Skeletal muscle satellite cell (primary cell): ENCODE results near the gene TM4SF18.

Experiments
- H3K27me3 ChIP-seq: 2 replicates; pipeline ENCODE4 v1.7.0; 2013; ENCODE audit warnings: low read length; ENCODE audit not compliant: control insufficient read depth, insufficient read depth
- H3K36me3 ChIP-seq: 2 replicates; pipeline ENCODE4 v1.7.0; 2013; ENCODE audit warnings: mild to moderate bottlenecking, control low read depth, low read length; ENCODE audit not compliant: insufficient read depth
- H3K4me1 ChIP-seq: 2 replicates; pipeline ENCODE4 v1.7.0; 2013; ENCODE audit warnings: low read length; ENCODE audit not compliant: control insufficient read depth, insufficient read depth
- H3K4me2 ChIP-seq: 2 replicates; pipeline ENCODE4 v1.7.0; 2013; ENCODE audit warnings: mild to moderate bottlenecking, low read length
- H3K4me3 ChIP-seq: 2 replicates; pipeline ENCODE4 v1.7.0; 2013; ENCODE audit warnings: low read length
- H3K9ac ChIP-seq: 2 replicates; pipeline ENCODE4 v1.7.0; 2013; ENCODE audit warnings: mild to moderate bottlenecking, low read depth, low read length, moderate library complexity
- H3K9me3 ChIP-seq: replicated peaks from 2 replicates; pipeline ENCODE4 v1.7.0; 2013; ENCODE audit warnings: mild to moderate bottlenecking, control low read depth, low read length

TM4SF18 gene

GRCh38 chr3:149374793-149375500 lies 41.5 kb upstream of the TM4SF18 start:
- Histone ChIP-seq H3K4me3 (peak overlapping the region; percentile 70), H3K4me2 (peak overlapping the region; percentile 78), H3K4me1 (peaks cover 76% of the 10 kb centered on the region), H3K27me3 (no peaks in the 10 kb centered on the region), H3K9me3 (no peaks in the 10 kb centered on the region), H3K9ac (peak overlapping the region; percentile 88), H3K36me3 (peaks cover 38% of the 10 kb centered on the region)

GRCh38 chr3:149374391-149374790 lies 41.0 kb upstream of the TM4SF18 start:
- Histone ChIP-seq H3K9ac (peak overlapping the region; percentile 88), H3K4me1 (peaks cover 78% of the 10 kb centered on the region)

GRCh38 chr3:149373235-149374125 lies 40.0 kb upstream of the TM4SF18 start:
- Histone ChIP-seq H3K9ac (peak overlapping the region; percentile 56), H3K4me3 (peak overlapping the region; percentile 6), H3K4me1 (peaks cover 74% of the 10 kb centered on the region), H3K36me3 (peaks cover 51% of the 10 kb centered on the region), H3K9me3 (no peaks in the 10 kb centered on the region), H3K27me3 (no peaks in the 10 kb centered on the region), H3K4me2 (peak overlapping the region; percentile 78)

More at GRCh38 chr3:149374391-149374790, 41.0 kb upstream of the TM4SF18 start:
- no peaks in the 10 kb centered on the region for H3K9me3 ChIP-seq
- H3K4me2 ChIP-seq, result peak overlapping the region; percentile 78
- peak overlapping the region; percentile 6 for H3K4me3 ChIP-seq
- H3K27me3 ChIP-seq, result no peaks in the 10 kb centered on the region
- peaks cover 43% of the 10 kb centered on the region for H3K36me3 ChIP-seq

- H3K4me3 ChIP-seq, result no peak overlapping the region
- H3K4me1 ChIP-seq, result peaks cover 69% of the 10 kb centered on the region
- no peaks in the 10 kb centered on the region for H3K27me3 ChIP-seq
- H3K36me3 ChIP-seq, result peaks cover 51% of the 10 kb centered on the region
- peak overlapping the region; percentile 40 for H3K4me2 ChIP-seq
- no peak overlapping the region for H3K9ac ChIP-seq
- H3K9me3 ChIP-seq, result no peaks in the 10 kb centered on the region
Observed at GRCh38 chr3:149371723-149372114, 38.3 kb upstream of the TM4SF18 start.

GRCh38 chr3:149371001-149371722 lies 37.7 kb upstream of the TM4SF18 start:
- peak overlapping the region; percentile 40 for H3K4me2 ChIP-seq
- no peaks in the 10 kb centered on the region for H3K9me3 ChIP-seq
- no peak overlapping the region for H3K4me3 ChIP-seq
- no peak overlapping the region for H3K9ac ChIP-seq
- H3K36me3 ChIP-seq, result peaks cover 51% of the 10 kb centered on the region
- no peaks in the 10 kb centered on the region for H3K27me3 ChIP-seq
- H3K4me1 ChIP-seq, result peaks cover 71% of the 10 kb centered on the region

GRCh38 chr3:149369991-149370866 lies 36.8 kb upstream of the TM4SF18 start:
- Histone ChIP-seq H3K9me3 (no peaks in the 10 kb centered on the region), H3K27me3 (no peaks in the 10 kb centered on the region), H3K4me1 (peaks cover 64% of the 10 kb centered on the region), H3K9ac (no peak overlapping the region), H3K36me3 (peaks cover 48% of the 10 kb centered on the region), H3K4me2 (no peak overlapping the region), H3K4me3 (no peak overlapping the region)

- no peak overlapping the region for H3K9ac ChIP-seq
Observed at GRCh38 chr3:149368674-149369497, 35.5 kb upstream of the TM4SF18 start.

GRCh38 chr3:149368201-149368673 lies 34.8 kb upstream of the TM4SF18 start:
- Histone ChIP-seq H3K36me3 (peaks cover 36% of the 10 kb centered on the region), H3K9me3 (no peaks in the 10 kb centered on the region), H3K9ac (no peak overlapping the region), H3K4me3 (no peak overlapping the region), H3K27me3 (no peaks in the 10 kb centered on the region), H3K4me1 (peaks cover 44% of the 10 kb centered on the region), H3K4me2 (no peak overlapping the region)

More at GRCh38 chr3:149368674-149369497, 35.5 kb upstream of the TM4SF18 start:
- Histone ChIP-seq H3K4me3 (no peak overlapping the region), H3K4me1 (peaks cover 50% of the 10 kb centered on the region), H3K36me3 (peaks cover 39% of the 10 kb centered on the region), H3K9me3 (no peaks in the 10 kb centered on the region), H3K4me2 (no peak overlapping the region), H3K27me3 (no peaks in the 10 kb centered on the region)

- Histone ChIP-seq H3K4me3 (no peak overlapping the region), H3K4me1 (peaks cover 34% of the 10 kb centered on the region), H3K9me3 (no peaks in the 10 kb centered on the region), H3K36me3 (peaks cover 28% of the 10 kb centered on the region), H3K27me3 (no peaks in the 10 kb centered on the region), H3K9ac (no peak overlapping the region), H3K4me2 (no peak overlapping the region)
Observed at GRCh38 chr3:149366941-149367840, 33.8 kb upstream of the TM4SF18 start.
